Mesothelial cell of epicardium (in vitro differentiated cells): ENCODE results near the gene ZNF543. TPM values are rescaled to one million over a fixed set of nuclear protein-coding genes. Genes with fewer than 3 reads are reported as not detected.
A peak's percentile ranks its signal among the peaks of the same experiment; 100 is the strongest.
"Not testable (repeated sequence)": the region's sequence is repeated elsewhere in the genome, so short reads cannot be mapped to it uniquely, and the experiment has no call there.

Source experiments
- DNase-seq, 2 experiments: peaks; one replicate each; pipeline ENCODE4 v3.0.0; 2021; ENCODE audit warnings: low spot score in 2 of 2; ENCODE audit not compliant: unreplicated experiment in 2 of 2
- H3K27ac Mint-ChIP-seq: 2 replicates; pipeline ENCODE4 v1.8.0; 2021; ENCODE audit warnings: mixed read lengths
- H3K27me3 Mint-ChIP-seq: 2 replicates; pipeline ENCODE4 v1.8.0; 2021; ENCODE audit warnings: low read depth, mixed read lengths
- H3K36me3 Mint-ChIP-seq: 2 replicates; pipeline ENCODE4 v1.8.0; 2021; ENCODE audit warnings: mixed read lengths
- H3K4me1 Mint-ChIP-seq: 2 replicates; pipeline ENCODE4 v1.8.0; 2021; ENCODE audit warnings: mixed read lengths
- H3K4me3 Mint-ChIP-seq: 2 replicates; pipeline ENCODE4 v1.8.0; 2021; ENCODE audit warnings: mild to moderate bottlenecking, moderate library complexity, mixed read lengths
- H3K9me3 Mint-ChIP-seq: 2 replicates; pipeline ENCODE4 v1.8.0; 2021; ENCODE audit warnings: mixed read lengths
- CTCF ChIP-seq: fragments of 200-600 bp; sonication (generic); IDR thresholded peaks from one replicate; pipeline ENCODE4 v1.5.0; 2021; ENCODE audit warnings: antibody characterized with exemption; ENCODE audit not compliant: unreplicated experiment
- total RNA-seq: library from RNA; stranded (reverse); gene quantifications from 3 replicates; pipeline ENCODE4 v1.2.1, GENCODE V29; 2021

ZNF543 gene
- 11.7 to 12.1 TPM (median 12.0 TPM) in 3 replicates for total RNA-seq

GRCh38 chr19:57320180-57321084, at the start of gene ZNF543:
ZNF543 (plus strand) TSS chr19:57320472; CDS start chr19:57320854, 382 bp downstream.
- Mint-ChIP-seq H3K27ac (peak within 1 kb of the TSS; percentile 99), H3K4me1 (peaks cover 27% of the 10 kb centered on the region), H3K4me3 (peak within 1 kb of the TSS; percentile 93), H3K9me3 (no peaks in the 10 kb centered on the region), H3K27me3 (peaks cover 22% of the 10 kb centered on the region), H3K36me3 (peaks cover 10% of the 10 kb centered on the region)
- peak; percentile 87 to 95 for DNase-seq
- TF ChIP-seq CTCF: no peak

GRCh38 chr19:57271280-57271679, 49.0 kb upstream of the ZNF543 start:
- Mint-ChIP-seq H3K36me3 (peaks cover 8% of the 10 kb centered on the region), H3K27me3 (no peaks in the 10 kb centered on the region), H3K9me3 (no peaks in the 10 kb centered on the region), H3K4me1 (no peaks in the 10 kb centered on the region), H3K4me3 (no peak overlapping the region), H3K27ac (no peak overlapping the region)
- DNase-seq: no peak
- TF ChIP-seq CTCF: no peak

- Mint-ChIP-seq H3K36me3 (peaks cover 8% of the 10 kb centered on the region), H3K4me1 (no peaks in the 10 kb centered on the region), H3K9me3 (no peaks in the 10 kb centered on the region), H3K27me3 (no peaks in the 10 kb centered on the region), H3K4me3 (no peak overlapping the region), H3K27ac (no peak overlapping the region)
- TF ChIP-seq CTCF: no peak
- no peak for DNase-seq
Measured at GRCh38 chr19:57273014-57273413, 47.3 kb upstream of the ZNF543 start.

GRCh38 chr19:57276430-57276829, 43.8 kb upstream of the ZNF543 start:
- TF ChIP-seq CTCF: no peak
- H3K36me3 Mint-ChIP-seq: peaks cover 3% of the 10 kb centered on the region
- H3K9me3 Mint-ChIP-seq: no peaks in the 10 kb centered on the region
- H3K27ac Mint-ChIP-seq: no peak overlapping the region
- peaks cover 5% of the 10 kb centered on the region for H3K4me1 Mint-ChIP-seq
- no peak for DNase-seq
- H3K27me3 Mint-ChIP-seq: no peaks in the 10 kb centered on the region
- no peak overlapping the region for H3K4me3 Mint-ChIP-seq

GRCh38 chr19:57278481-57278880, 41.8 kb upstream of the ZNF543 start:
- not testable (repeated sequence) for DNase-seq, H3K9me3 Mint-ChIP-seq, H3K27ac Mint-ChIP-seq, H3K36me3 Mint-ChIP-seq, H3K27me3 Mint-ChIP-seq, H3K4me3 Mint-ChIP-seq
- H3K4me1 Mint-ChIP-seq: peaks cover 17% of the 10 kb centered on the region

- no peak overlapping the region for H3K4me3 Mint-ChIP-seq
- no peaks in the 10 kb centered on the region for H3K9me3 Mint-ChIP-seq
- H3K36me3 Mint-ChIP-seq: peaks cover 2% of the 10 kb centered on the region
- peaks cover 17% of the 10 kb centered on the region for H3K4me1 Mint-ChIP-seq
- TF ChIP-seq CTCF: no peak
- H3K27me3 Mint-ChIP-seq: no peaks in the 10 kb centered on the region
- no peak overlapping the region for H3K27ac Mint-ChIP-seq
- DNase-seq: peak; percentile 80 to 88
Measured at GRCh38 chr19:57279418-57280164, 40.7 kb upstream of the ZNF543 start.
